Stimulated activated naive B cell treated with anti-CD40 and anti-IgM and Interleukin-4, amounts not matched to agents 10 μg/mL and 1 μg/mL and 100 μg/mL, for 72 hours (primary cell): ENCODE data around the gene PSMD13.

Experiments used
- ATAC-seq, 2 donors: fragments of 150-1000 bp; cut with Tn5 transposase; replicated peaks; 2 replicates each; pipeline ENCODE4 v1.10.0; 2021; ENCODE audit warnings: moderate library complexity in 1 of 2
- DNase-seq: peaks from one replicate; pipeline ENCODE4 v3.0.0; 2021
- H3K27ac Mint-ChIP-seq: one replicate; pipeline ENCODE4 v1.8.0; 2022; ENCODE audit warnings: mild to moderate bottlenecking, mixed read lengths
- H3K27me3 Mint-ChIP-seq, 2 donors: one replicate each; pipeline ENCODE4 v1.8.0; 2022; ENCODE audit warnings: mixed read lengths in 2 of 2
- H3K36me3 Mint-ChIP-seq, 2 donors: one replicate each; pipeline ENCODE4 v1.8.0; 2022; ENCODE audit warnings: mixed read lengths in 2 of 2, mild to moderate bottlenecking in 1 of 2
- H3K4me1 Mint-ChIP-seq, 2 donors: one replicate each; pipeline ENCODE4 v1.8.0; 2022; ENCODE audit warnings: mixed read lengths in 2 of 2, mild to moderate bottlenecking in 1 of 2
- H3K4me3 Mint-ChIP-seq, 2 donors: one replicate each; pipeline ENCODE4 v1.8.0; 2022; ENCODE audit warnings: mild to moderate bottlenecking in 2 of 2, mixed read lengths in 2 of 2, moderate library complexity in 1 of 2
- H3K9me3 Mint-ChIP-seq, 2 donors: one replicate each; pipeline ENCODE4 v1.8.0; 2022; ENCODE audit warnings: mixed read lengths in 2 of 2, mild to moderate bottlenecking in 1 of 2

PSMD13 gene

DNA sequence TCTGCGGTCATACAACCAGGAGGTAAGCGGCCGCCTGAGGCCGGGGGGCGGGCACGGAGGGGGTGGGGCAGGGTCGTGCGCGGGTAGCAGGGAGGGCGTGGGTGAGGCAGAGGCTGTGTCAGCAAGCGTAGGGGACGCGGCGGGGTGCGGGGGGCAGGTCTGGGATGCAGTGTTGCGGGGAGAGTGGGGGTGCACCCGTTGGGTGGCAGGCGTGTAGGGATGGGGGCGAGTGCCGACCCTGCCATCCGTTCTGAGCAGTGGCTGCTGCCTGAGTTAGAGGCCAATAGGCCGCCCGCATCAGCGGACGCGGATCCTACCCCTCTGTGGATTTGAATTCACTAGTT lies 27.9 kb upstream of the PSMD13 start:
- Mint-ChIP-seq H3K36me3 (peaks cover 28 to 59% of the 10 kb centered on the region in 2 donors), H3K27me3 (no peaks in the 10 kb centered on the region), H3K9me3 (no peaks in the 10 kb centered on the region), H3K4me1 (peaks cover 27 to 51% of the 10 kb centered on the region in 2 donors), H3K4me3 (peak overlapping the region; percentile 92 to 95), H3K27ac (peak overlapping the region; percentile 98)
- ATAC-seq: peak in 1 of 2 donors; percentile 3
- DNase-seq: no peak

DNA sequence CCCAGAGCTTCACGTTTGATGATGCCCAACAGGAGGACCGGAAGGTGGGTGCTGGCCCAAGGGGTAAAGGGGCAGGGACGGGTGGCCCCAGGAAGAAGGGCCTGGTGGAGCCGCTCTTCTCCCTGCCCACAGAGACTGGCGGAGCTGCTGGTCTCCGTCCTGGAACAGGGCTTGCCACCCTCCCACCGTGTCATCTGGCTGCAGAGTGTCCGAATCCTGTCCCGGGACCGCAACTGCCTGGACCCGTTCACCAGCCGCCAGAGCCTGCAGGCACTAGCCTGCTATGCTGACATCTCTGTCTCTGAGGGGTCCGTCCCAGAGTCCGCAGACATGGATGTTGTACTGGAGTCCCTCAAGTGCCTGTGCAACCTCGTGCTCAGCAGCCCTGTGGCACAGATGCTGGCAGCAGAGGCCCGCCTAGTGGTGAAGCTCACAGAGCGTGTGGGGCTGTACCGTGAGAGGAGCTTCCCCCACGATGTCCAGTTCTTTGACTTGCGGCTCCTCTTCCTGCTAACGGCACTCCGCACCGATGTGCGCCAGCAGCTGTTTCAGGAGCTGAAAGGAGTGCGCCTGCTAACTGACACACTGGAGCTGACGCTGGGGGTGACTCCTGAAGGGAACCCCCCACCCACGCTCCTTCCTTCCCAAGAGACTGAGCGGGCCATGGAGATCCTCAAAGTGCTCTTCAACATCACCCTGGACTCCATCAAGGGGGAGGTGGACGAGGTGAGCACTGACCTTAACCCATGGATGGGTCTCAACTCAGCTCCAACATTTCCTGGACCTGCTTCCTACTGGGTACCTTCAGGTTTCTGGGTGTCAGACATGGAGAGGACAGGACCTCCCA lies 27.3 kb upstream of the PSMD13 start:
- no peaks in the 10 kb centered on the region for H3K9me3 Mint-ChIP-seq
- H3K27me3 Mint-ChIP-seq: no peaks in the 10 kb centered on the region
- peaks cover 23 to 48% of the 10 kb centered on the region in 2 donors for H3K4me1 Mint-ChIP-seq
- ATAC-seq (no peak), DNase-seq (no peak)
- H3K4me3 Mint-ChIP-seq: peak overlapping the region; percentile 92 to 95
- H3K36me3 Mint-ChIP-seq: peaks cover 28 to 60% of the 10 kb centered on the region in 2 donors
- peak overlapping the region; percentile 98 for H3K27ac Mint-ChIP-seq

DNA sequence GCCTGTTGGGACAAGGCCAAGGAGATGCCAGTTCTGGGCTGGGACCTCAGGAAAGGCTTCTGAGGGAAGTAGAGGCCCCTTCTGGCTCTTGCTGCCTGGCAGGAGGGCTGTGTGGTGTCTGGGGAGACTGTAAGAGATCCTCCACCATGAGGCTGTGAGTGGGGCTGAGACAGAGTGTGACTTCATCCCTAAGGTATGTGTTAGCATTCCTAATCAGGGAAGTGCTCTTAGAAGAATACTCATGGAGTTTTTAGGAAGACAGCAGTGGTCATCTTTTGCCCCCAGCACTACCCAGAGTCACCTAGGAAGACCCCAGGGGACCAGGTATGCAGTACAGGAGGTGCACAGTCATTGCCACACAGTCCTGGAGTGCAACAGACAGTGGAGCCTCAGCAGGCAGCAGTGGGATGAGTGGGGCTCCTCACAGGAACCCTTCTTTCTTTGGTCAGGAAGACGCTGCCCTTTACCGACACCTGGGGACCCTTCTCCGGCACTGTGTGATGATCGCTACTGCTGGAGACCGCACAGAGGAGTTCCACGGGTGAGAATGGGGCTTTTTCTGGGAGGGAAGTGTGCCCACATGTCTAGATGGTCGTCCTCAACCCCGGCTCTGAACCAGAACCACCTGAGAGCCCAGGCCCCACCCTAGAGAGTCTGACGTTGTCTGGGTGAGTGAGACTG lies 26.5 kb upstream of the PSMD13 start:
- H3K36me3 Mint-ChIP-seq: peaks cover 28 to 64% of the 10 kb centered on the region in 2 donors
- DNase-seq: no peak
- H3K4me3 Mint-ChIP-seq: peak overlapping the region; percentile 92 to 95

DNA sequence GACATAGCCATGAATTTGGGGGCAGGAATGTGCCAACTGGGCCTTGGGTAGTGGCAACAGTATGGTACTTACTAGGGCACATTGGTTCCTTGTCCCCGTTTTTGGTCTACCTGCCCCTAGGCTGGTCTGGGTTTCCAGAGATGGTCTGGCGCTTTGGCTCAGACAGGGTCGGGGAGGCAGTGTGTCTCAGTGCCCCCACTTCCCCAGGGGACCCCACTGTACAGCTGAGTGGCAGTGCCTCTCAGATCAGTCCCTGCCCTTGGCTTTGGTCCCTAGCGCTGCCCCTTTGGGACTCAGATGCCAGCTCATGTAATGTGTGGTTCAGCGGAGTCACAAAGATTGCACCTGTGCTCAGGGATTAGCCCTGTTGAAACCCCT lies 26.0 kb upstream of the PSMD13 start:
- H3K4me1 Mint-ChIP-seq: peaks cover 21 to 46% of the 10 kb centered on the region in 2 donors
- H3K36me3 Mint-ChIP-seq: peaks cover 28 to 70% of the 10 kb centered on the region in 2 donors
- H3K9me3 Mint-ChIP-seq: no peaks in the 10 kb centered on the region
- peak overlapping the region; percentile 42 for H3K27ac Mint-ChIP-seq
- H3K27me3 Mint-ChIP-seq: no peaks in the 10 kb centered on the region
- no peak for ATAC-seq
- H3K4me3 Mint-ChIP-seq: no peak overlapping the region
- no peak for DNase-seq

More for the DNA sequence above, 26.5 kb upstream of the PSMD13 start:
- Mint-ChIP-seq H3K9me3 (no peaks in the 10 kb centered on the region), H3K27ac (peak overlapping the region; percentile 73), H3K4me1 (peaks cover 23 to 46% of the 10 kb centered on the region in 2 donors), H3K27me3 (no peaks in the 10 kb centered on the region)
- no peak for ATAC-seq

DNA sequence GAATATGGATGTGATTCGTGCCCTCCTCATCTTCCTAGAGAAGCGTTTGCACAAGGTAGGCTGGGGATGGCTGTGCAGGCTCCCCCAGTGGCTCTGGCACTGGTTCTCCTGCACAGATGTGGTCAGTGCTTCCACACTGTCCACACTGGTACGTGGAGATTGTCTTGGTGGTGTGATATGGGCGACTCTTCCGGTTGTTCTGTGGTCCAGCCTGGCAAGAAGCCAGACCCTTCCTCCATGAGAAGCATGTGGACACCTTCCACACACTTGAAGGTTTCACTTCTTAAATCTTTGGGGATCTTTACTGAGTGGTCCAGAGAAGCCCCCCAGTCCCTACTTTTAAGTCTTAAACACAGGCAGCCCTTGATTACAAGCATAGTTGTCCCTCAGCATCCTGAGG lies 25.5 kb upstream of the PSMD13 start:
- no peaks in the 10 kb centered on the region for H3K27me3 Mint-ChIP-seq
- no peak for ATAC-seq
- peaks cover 31 to 74% of the 10 kb centered on the region in 2 donors for H3K36me3 Mint-ChIP-seq
- peaks cover 18 to 41% of the 10 kb centered on the region in 2 donors for H3K4me1 Mint-ChIP-seq
- peak overlapping the region; percentile 42 for H3K27ac Mint-ChIP-seq
- H3K4me3 Mint-ChIP-seq: no peak overlapping the region
- no peaks in the 10 kb centered on the region for H3K9me3 Mint-ChIP-seq
- DNase-seq: no peak

DNA sequence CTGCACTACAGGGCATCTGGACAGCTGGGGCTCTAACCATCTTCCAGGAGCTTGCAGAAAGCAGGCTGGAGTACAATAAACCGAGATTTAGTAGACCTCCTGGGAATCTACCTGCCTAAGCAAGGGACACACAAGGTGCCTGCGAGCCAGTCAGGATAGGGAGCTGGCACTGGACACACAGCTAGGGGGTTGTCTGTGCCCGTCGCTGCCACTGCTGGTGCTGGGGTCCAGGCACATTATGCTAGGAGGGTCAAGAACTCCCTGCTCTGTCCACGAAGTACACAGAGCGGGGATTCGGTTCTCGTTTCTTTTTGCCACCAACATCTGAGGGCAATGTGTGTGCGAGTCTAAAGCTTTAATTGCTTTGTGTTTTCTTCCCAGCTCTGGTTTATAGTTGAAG lies 25.0 kb upstream of the PSMD13 start:
- Mint-ChIP-seq H3K9me3 (no peaks in the 10 kb centered on the region), H3K4me1 (peaks cover 18 to 36% of the 10 kb centered on the region in 2 donors), H3K36me3 (peaks cover 29 to 72% of the 10 kb centered on the region in 2 donors), H3K27ac (peak overlapping the region; percentile 20), H3K4me3 (no peak overlapping the region), H3K27me3 (no peaks in the 10 kb centered on the region)
- ATAC-seq: no peak
- DNase-seq: no peak

DNA sequence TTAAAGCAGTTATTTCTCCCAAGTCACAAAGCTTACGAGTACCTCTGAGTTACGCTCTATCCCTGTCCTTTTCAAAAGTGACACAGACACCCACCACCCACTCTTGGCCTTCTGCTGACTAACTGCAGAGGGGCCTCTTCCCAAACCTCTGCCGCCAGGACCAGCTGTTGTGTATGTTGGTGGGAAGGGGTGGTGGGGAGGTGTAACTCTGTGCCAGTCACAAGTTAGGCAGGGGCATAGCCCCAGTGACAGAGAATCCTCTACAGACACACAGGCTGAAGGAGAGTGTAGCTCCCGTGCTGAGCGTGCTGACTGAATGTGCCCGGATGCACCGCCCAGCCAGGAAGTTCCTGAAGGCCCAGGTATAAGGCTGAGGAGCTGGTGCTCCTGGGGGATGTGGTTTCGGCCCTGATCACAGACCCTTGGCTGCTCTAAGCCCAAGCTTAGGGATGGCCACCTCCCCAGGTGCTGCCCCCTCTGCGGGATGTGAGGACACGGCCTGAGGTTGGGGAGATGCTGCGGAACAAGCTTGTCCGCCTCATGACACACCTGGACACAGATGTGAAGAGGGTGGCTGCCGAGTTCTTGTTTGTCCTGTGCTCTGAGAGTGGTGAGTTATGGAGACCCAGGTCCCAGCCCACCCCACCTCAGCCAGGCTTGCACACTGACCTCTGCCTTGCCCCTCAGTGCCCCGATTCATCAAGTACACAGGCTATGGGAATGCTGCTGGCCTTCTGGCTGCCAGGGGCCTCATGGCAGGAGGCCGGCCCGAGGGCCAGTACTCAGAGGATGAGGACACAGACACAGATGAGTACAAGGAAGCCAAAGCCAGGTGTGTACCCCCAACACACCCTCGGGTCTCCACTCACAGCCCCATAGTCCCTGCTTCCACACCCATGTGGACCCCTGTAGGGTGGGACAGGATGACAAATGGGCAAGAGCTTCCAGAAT lies 24.4 kb upstream of the PSMD13 start:
- H3K9me3 Mint-ChIP-seq: no peaks in the 10 kb centered on the region
- no peaks in the 10 kb centered on the region for H3K27me3 Mint-ChIP-seq
- H3K27ac Mint-ChIP-seq: peak overlapping the region; percentile 20
- H3K36me3 Mint-ChIP-seq: peaks cover 27 to 66% of the 10 kb centered on the region in 2 donors
- ATAC-seq: no peak
- peaks cover 18 to 34% of the 10 kb centered on the region in 2 donors for H3K4me1 Mint-ChIP-seq
- H3K4me3 Mint-ChIP-seq: no peak overlapping the region
- no peak for DNase-seq

DNA sequence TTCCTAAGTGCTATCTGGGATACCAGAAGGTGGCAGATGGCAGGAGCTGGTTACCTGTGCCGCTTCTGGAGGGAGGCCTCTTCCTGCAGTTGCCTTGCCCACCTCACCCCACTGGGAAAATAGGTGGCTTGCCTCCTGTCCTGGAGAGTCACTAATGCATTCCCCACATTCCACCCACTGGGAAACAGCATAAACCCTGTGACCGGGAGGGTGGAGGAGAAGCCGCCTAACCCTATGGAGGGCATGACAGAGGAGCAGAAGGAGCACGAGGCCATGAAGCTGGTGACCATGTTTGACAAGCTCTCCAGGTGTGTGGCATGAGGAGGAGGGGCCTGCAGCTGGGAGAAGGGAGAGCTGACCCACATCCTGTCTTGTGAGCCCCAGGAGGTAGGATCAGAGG lies 23.7 kb upstream of the PSMD13 start:
- ATAC-seq: no peak
- H3K27me3 Mint-ChIP-seq: no peaks in the 10 kb centered on the region
- peaks cover 18 to 34% of the 10 kb centered on the region in 2 donors for H3K4me1 Mint-ChIP-seq
- peaks cover 32 to 66% of the 10 kb centered on the region in 2 donors for H3K36me3 Mint-ChIP-seq
- no peaks in the 10 kb centered on the region for H3K9me3 Mint-ChIP-seq
- H3K27ac Mint-ChIP-seq: no peak overlapping the region
- no peak for DNase-seq
- H3K4me3 Mint-ChIP-seq: no peak overlapping the region

DNA sequence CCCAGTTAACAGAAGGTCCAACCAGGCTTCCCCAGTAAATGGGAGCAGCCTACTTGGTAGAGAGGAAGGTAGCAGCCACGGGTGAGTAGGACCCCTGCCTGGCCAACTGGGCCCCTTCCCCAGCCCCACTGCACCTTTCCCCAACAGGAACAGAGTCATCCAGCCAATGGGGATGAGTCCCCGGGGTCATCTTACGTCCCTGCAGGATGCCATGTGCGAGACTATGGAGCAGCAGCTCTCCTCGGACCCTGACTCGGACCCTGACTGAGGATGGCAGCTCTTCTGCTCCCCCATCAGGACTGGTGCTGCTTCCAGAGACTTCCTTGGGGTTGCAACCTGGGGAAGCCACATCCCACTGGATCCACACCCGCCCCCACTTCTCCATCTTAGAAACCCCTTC lies 22.7 kb upstream of the PSMD13 start:
- ATAC-seq (no peak), DNase-seq (no peak)
- Mint-ChIP-seq H3K9me3 (no peaks in the 10 kb centered on the region), H3K4me3 (no peak overlapping the region), H3K4me1 (peaks cover 18 to 34% of the 10 kb centered on the region in 2 donors), H3K27ac (peak overlapping the region; percentile 83), H3K36me3 (peaks cover 31 to 60% of the 10 kb centered on the region in 2 donors), H3K27me3 (no peaks in the 10 kb centered on the region)

DNA sequence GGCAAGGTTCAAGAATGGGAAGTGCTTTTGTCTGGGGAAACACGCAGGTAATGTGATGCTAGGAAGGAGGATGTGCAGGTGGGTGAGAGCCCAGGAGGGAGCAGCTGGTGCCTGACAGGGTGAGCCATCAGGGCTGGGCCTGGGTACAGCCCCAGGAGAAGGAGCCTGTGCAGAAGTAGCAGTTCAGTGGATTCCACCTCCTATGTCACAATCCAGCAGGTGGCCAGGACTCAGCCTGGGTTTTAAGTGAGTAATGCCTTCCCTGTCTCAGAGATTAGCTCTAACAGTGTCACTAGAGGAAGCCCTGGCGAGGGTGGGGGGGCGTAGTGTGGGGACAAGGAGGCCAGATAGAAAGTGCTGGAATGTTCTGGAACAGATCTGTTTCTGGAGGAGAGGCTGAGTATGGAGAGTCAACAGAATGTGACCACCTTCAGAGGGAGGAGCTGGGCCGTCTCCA lies 21.2 kb upstream of the PSMD13 start:
- peak overlapping the region; percentile 78 for H3K27ac Mint-ChIP-seq
- H3K36me3 Mint-ChIP-seq: peaks cover 25 to 55% of the 10 kb centered on the region in 2 donors
- H3K4me3 Mint-ChIP-seq: no peak overlapping the region
- H3K9me3 Mint-ChIP-seq: no peaks in the 10 kb centered on the region
- ATAC-seq: peak; percentile 29
- peaks cover 9 to 20% of the 10 kb centered on the region in 2 donors for H3K4me1 Mint-ChIP-seq
- H3K27me3 Mint-ChIP-seq: no peaks in the 10 kb centered on the region
- no peak for DNase-seq

DNA sequence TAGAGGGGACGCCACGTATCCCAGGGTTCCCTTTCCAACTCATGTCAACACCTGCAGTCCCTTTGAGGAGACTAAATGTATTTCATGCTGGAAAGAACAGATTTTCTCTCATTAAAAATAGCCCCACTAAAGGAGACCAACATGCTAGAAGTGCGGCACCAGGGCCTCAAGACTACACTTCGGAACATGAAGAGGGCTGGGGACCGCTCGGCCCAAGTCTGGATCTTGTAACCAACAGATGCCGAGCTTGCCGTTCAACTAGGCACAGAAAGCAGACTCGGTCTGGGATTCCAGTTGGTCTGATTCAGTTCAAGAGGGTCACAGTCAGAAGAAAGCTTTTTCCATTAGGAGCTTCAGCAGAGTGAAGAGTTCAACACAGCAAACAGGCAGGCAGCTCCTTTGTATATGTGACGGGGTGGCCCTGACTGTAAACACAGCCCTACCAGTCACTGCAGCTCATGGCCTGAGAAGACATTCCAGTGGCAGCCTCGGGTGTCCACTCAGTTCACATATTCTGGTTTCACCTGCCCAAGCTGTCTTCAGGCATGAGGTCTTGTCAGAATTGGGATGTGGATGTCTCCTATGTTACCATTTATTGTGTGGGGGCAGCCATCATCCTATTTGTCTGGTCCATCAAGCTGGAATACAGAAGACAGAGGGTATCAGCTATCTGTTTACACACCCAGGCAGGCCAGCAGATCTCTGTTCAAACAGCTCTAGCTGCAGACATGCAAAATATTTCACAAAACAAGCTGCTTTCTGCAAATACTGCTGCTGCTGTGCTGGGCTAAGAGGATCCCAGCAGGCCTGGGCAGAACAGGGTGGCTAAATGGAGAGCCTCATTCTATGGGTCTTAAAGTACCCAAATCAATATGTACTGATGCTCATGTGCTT lies 20.4 kb upstream of the PSMD13 start:
- H3K27ac Mint-ChIP-seq: peak overlapping the region; percentile 78
- peaks cover 25 to 50% of the 10 kb centered on the region in 2 donors for H3K36me3 Mint-ChIP-seq
- no peaks in the 10 kb centered on the region for H3K27me3 Mint-ChIP-seq
- DNase-seq (no peak), ATAC-seq (no peak)
- no peaks in the 10 kb centered on the region for H3K9me3 Mint-ChIP-seq
- no peak overlapping the region for H3K4me3 Mint-ChIP-seq
- peaks cover 8 to 14% of the 10 kb centered on the region in 2 donors for H3K4me1 Mint-ChIP-seq

DNA sequence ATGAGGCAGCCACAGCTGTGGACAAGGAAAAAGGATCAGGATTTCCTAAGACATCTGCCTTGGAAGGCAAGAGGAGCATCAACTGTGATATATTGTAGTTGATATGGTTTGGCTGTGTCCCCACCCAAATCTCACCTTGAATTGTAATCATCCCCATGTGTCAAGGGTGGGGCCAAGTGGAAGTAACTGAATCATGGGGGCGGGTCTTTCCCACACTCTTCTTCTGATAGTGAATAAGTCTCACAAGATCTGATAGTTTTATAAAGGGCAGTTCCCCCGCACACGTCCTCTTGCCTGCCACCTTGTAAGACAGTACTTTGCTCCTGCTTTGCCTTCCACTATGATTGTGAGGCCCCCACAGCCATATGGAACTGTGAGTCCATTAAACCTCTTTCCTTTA lies 19.1 kb upstream of the PSMD13 start:
- Mint-ChIP-seq H3K27me3 (no peaks in the 10 kb centered on the region), H3K9me3 (no peaks in the 10 kb centered on the region), H3K4me3 (no peak overlapping the region), H3K36me3 (peaks cover 29 to 50% of the 10 kb centered on the region in 2 donors), H3K4me1 (peaks cover 4 to 12% of the 10 kb centered on the region in 2 donors), H3K27ac (no peak overlapping the region)
- ATAC-seq (no peak), DNase-seq (no peak)
